Measurements from ENCODE around the gene CAMK1G. TPM values are rescaled to one million over a fixed set of nuclear protein-coding genes. Genes with fewer than 3 reads are reported as not detected.
A peak's percentile ranks its signal among the peaks of the same experiment; 100 is the strongest.

CAMK1G gene
- total and polyA plus RNA-seq, 10 of the 15 experiments (the other 5 are each of a cell fraction or from before 2014, with no cell fraction given) = 0.18 to 0.20 TPM; not detected in 8

DNA sequence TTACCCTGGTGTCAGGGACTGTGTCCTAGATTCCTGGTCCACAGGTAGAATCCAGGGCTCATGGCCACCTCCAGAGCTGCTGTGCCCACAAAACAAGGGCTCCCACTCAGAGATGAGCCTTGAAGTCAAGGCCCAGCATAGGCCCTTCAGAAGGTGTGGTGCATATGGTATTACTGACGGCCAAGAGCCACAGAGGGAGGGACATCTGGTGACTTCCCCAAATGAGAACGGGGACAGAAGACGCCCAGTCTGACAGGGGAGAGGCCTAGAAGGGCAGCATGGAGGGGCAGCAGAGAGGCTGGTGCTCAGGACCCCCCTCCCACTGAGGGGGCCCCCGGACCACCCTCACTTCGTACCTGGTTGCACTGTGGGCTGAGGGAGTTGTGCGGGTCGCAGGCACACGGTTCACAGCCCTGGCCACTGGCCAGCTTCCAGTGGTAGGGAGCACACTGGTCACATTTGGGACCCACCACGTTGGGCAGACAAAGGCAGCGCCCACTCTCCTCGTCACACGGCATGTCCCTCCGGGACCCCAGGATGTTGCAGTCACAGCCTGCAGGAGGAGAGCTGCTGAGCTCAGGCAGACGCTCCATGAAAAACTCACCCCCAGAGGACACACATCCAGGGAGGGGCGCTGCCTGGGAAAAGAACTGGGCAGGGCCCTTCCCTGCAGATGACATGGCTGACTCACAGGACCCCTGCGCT is 43.7 kb downstream of the CAMK1G start:
- intact Hi-C loops (cut with micrococcal nuclease; ENCODE audit: unreplicated experiment) (loop anchor here (1.0 to 5.0 kb wide), 5 partner anchors 24 to 120 kb away; no protein-coding TSS in a partner anchor), in situ Hi-C loops (cut with MboI) (loop anchor here (10.0 kb wide), 1 partner anchor 52 kb away; no protein-coding TSS in a partner anchor)
- ChIA-PET POLR2A (no interaction called here), RAD21 (ENCODE audit: unreplicated experiment) (interaction anchor here (0.8 to 2.4 kb wide), 15 partner anchors 8 to 62 kb away, joined by 3 to 22 read pairs (median 5); no protein-coding TSS in a partner anchor), CTCF (interaction anchor here (0.6 to 13.9 kb wide), 32 partner anchors 8 to 121 kb away, joined by 3 to 211 read pairs (median 5); partner anchors contain the start of gene G0S2), SMC1A (ENCODE audit: uncharacterized antibody, unreplicated experiment) (interaction anchor here (0.7 to 2.4 kb wide), 12 partner anchors 8 to 66 kb away, joined by 3 to 12 read pairs (median 3); no protein-coding TSS in a partner anchor)
- Histone ChIP-seq H4K20me1 (ENCODE audit: control insufficient read depth, insufficient read depth) (no peaks in the 10 kb centered on the region), H3K27ac (ENCODE audit: control insufficient read depth, insufficient read depth) (no peak overlapping the region), H3K9me3 (replicated peaks; ENCODE audit: control insufficient read depth, insufficient read depth, low read length) (no peaks in the 10 kb centered on the region), H3K79me2 (ENCODE audit: control insufficient read depth, insufficient read depth, low read length) (no peaks in the 10 kb centered on the region), H3K9ac (ENCODE audit: control insufficient read depth, insufficient read depth, low read length) (no peak overlapping the region), H3K4me3 (no peak overlapping the region), H3K36me3 (ENCODE audit: control insufficient read depth in 2 of 2, insufficient read depth in 2 of 2, low read length in 1 of 2) (no peaks in the 10 kb centered on the region), H3K27me3 (replicated peaks in 1 of 2; ENCODE audit: control insufficient read depth in 2 of 2, insufficient read depth in 2 of 2, low read length in 1 of 2) (no peaks in the 10 kb centered on the region), H3K4me1 (ENCODE audit: control insufficient read depth, insufficient read depth, low read length) (no peaks in the 10 kb centered on the region), H2AFZ (ENCODE audit: control insufficient read depth, low read depth, low read length) (no peak overlapping the region), H3K4me2 (ENCODE audit: control insufficient read depth, insufficient read depth) (no peak overlapping the region)
- BruUV-seq (replicated peaks) = no TSS peak
- WGBS (ENCODE audit: insufficient coverage, insufficient replicate concordance, low lambda C conversion rate, missing lambda C conversion rate) = 29% methylated on average over 16 of the region's 16 CpGs
- ATAC-seq (peak; percentile 8; the same call in 2 of the 3 replicates), FAIRE-seq (no peak), DNase-seq (ENCODE audit: low read depth, low spot score) (no peak)
- TF ChIP-seq CEBPB (IDR thresholded peaks at IDR 0.05; ENCODE audit: borderline replicate concordance in 1 of 2, low read depth in 2 of 2, low read length in 2 of 2) = no peak
- TF ChIP-seq TCF3 (IDR thresholded peaks at IDR 0.05; ENCODE audit: borderline replicate concordance, insufficient read depth, low read depth, low read length) = no peak
- TF ChIP-seq FOS (IDR thresholded peaks at IDR 0.05; ENCODE audit: borderline replicate concordance, extremely low read depth, insufficient read length) = no peak
- no peak for TF ChIP-seq RAD51 (IDR thresholded peaks at IDR 0.05)

DNA sequence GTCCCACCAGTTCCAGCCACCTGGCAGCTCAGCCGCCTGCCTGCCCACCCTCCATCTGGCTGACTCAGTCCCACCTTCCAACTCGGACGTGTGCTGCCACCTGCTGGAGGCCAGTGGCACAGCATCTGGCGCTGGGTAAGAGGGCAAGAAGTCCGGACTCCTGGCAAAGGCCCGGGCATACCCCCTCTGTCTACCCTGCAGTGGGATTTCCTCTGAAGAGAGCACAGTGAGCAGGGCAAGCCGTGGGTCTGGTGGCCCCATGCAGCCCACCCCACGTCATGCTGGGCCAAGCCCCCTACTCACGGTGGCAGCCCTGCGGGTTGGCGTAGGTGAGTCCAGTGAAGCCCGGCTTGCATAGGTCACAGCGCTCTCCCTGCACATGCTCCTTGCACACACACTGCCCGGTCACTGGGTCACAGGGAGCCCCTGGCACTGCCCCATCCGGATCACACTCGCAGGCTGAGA is 44.2 kb downstream of the CAMK1G start:
- RAD21 ChIA-PET (ENCODE audit: unreplicated experiment) = interaction anchor here (0.8 to 2.4 kb wide), 15 partner anchors 9 to 63 kb away, joined by 3 to 22 read pairs (median 5); no protein-coding TSS in a partner anchor
- no peak for TF ChIP-seq MTA3 (IDR thresholded peaks at IDR 0.05; ENCODE audit: borderline replicate concordance, low read length)
- TF ChIP-seq ZNF207 (IDR thresholded peaks at IDR 0.05; ENCODE audit: borderline replicate concordance) = 0 out of 2 replicates have a peak, but pooled peaks have one; percentile 22
- TF ChIP-seq, protein P1, sequence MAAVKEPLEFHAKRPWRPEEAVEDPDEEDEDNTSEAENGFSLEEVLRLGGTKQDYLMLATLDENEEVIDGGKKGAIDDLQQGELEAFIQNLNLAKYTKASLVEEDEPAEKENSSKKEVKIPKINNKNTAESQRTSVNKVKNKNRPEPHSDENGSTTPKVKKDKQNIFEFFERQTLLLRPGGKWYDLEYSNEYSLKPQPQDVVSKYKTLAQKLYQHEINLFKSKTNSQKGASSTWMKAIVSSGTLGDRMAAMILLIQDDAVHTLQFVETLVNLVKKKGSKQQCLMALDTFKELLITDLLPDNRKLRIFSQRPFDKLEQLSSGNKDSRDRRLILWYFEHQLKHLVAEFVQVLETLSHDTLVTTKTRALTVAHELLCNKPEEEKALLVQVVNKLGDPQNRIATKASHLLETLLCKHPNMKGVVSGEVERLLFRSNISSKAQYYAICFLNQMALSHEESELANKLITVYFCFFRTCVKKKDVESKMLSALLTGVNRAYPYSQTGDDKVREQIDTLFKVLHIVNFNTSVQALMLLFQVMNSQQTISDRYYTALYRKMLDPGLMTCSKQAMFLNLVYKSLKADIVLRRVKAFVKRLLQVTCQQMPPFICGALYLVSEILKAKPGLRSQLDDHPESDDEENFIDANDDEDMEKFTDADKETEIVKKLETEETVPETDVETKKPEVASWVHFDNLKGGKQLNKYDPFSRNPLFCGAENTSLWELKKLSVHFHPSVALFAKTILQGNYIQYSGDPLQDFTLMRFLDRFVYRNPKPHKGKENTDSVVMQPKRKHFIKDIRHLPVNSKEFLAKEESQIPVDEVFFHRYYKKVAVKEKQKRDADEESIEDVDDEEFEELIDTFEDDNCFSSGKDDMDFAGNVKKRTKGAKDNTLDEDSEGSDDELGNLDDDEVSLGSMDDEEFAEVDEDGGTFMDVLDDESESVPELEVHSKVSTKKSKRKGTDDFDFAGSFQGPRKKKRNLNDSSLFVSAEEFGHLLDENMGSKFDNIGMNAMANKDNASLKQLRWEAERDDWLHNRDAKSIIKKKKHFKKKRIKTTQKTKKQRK (IDR thresholded peaks at IDR 0.05; ENCODE audit: low read depth, low read length) = no peak
- TF ChIP-seq, protein P2, sequence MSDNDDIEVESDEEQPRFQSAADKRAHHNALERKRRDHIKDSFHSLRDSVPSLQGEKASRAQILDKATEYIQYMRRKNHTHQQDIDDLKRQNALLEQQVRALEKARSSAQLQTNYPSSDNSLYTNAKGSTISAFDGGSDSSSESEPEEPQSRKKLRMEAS (IDR thresholded peaks at IDR 0.05; ENCODE audit: low read depth, low read length) = no peak

More for the DNA sequence above, 44.2 kb downstream of the CAMK1G start:
- H2AFZ ChIP-seq (ENCODE audit: control insufficient read depth, low read depth, low read length) = no peak overlapping the region
- no peaks in the 10 kb centered on the region for H3K4me1 ChIP-seq (ENCODE audit: control insufficient read depth, insufficient read depth, low read length)
- no peak overlapping the region for H3K9ac ChIP-seq (ENCODE audit: control insufficient read depth, insufficient read depth, low read length)
- WGBS (ENCODE audit: insufficient coverage, insufficient replicate concordance, low lambda C conversion rate, missing lambda C conversion rate) = 27% methylated on average over 16 of the region's 16 CpGs
- no peaks in the 10 kb centered on the region for H3K27me3 ChIP-seq (replicated peaks in 1 of 2; ENCODE audit: control insufficient read depth in 2 of 2, insufficient read depth in 2 of 2, low read length in 1 of 2)
- no peaks in the 10 kb centered on the region for H4K20me1 ChIP-seq (ENCODE audit: control insufficient read depth, insufficient read depth)
- ChIA-PET CTCF (interaction anchor here (0.6 to 13.9 kb wide), 34 partner anchors 8 to 120 kb away, joined by 3 to 211 read pairs (median 5); partner anchors contain the start of gene G0S2), POLR2A (no interaction called here), SMC1A (ENCODE audit: uncharacterized antibody, unreplicated experiment) (interaction anchor here (0.7 to 2.4 kb wide), 12 partner anchors 8 to 65 kb away, joined by 3 to 12 read pairs (median 4); no protein-coding TSS in a partner anchor)
- ATAC-seq (peak; percentile 95), FAIRE-seq (no peak), DNase-seq (ENCODE audit: low read depth, low spot score) (no peak)
- intact Hi-C loops (cut with micrococcal nuclease; ENCODE audit: unreplicated experiment) = loop anchor here (1.0 to 5.0 kb wide), 5 partner anchors 25 to 120 kb away; no protein-coding TSS in a partner anchor
- H3K9me3 ChIP-seq (replicated peaks; ENCODE audit: control insufficient read depth, insufficient read depth, low read length) = no peaks in the 10 kb centered on the region
- no peaks in the 10 kb centered on the region for H3K36me3 ChIP-seq (ENCODE audit: control insufficient read depth in 2 of 2, insufficient read depth in 2 of 2, low read length in 1 of 2)
- H3K27ac ChIP-seq (ENCODE audit: control insufficient read depth, insufficient read depth) = no peak overlapping the region
- no peak overlapping the region for H3K4me3 ChIP-seq
- BruUV-seq (replicated peaks) = no TSS peak
- in situ Hi-C loops (cut with MboI) = loop anchor here (10.0 kb wide), 1 partner anchor 53 kb away; no protein-coding TSS in a partner anchor
- no peak overlapping the region for H3K4me2 ChIP-seq (ENCODE audit: control insufficient read depth, insufficient read depth)
- no peaks in the 10 kb centered on the region for H3K79me2 ChIP-seq (ENCODE audit: control insufficient read depth, insufficient read depth, low read length)

Measured in GM12878 (cell line).